Raji (cell line): ENCODE measurements around the gene C1GALT1.

Source experiments
- POLR2A ChIP-seq: IDR thresholded peaks from 2 replicates; pipeline ENCODE4 v1.6.1; 2011; ENCODE audit warnings: low read depth, low read length, control low read depth; ENCODE audit not compliant: insufficient read depth

C1GALT1 gene

GRCh38 chr7:7164591-7164990 is 17.8 kb upstream of the C1GALT1 start:
- TF ChIP-seq POLR2A = no peak

- no peak for TF ChIP-seq POLR2A
Observed at GRCh38 chr7:7165372-7165771, 17.0 kb upstream of the C1GALT1 start.

- no peak for TF ChIP-seq POLR2A
Observed at GRCh38 chr7:7166318-7166717, 16.0 kb upstream of the C1GALT1 start.

GRCh38 chr7:7169296-7169695 is 13.0 kb upstream of the C1GALT1 start:
- TF ChIP-seq POLR2A = no peak

- TF ChIP-seq POLR2A = no peak
Observed at GRCh38 chr7:7173956-7174632, 8.2 kb upstream of the C1GALT1 start.

GRCh38 chr7:7175075-7175695 is 7.2 kb upstream of the C1GALT1 start:
- TF ChIP-seq POLR2A = no peak

- no peak for TF ChIP-seq POLR2A
Observed at GRCh38 chr7:7176406-7177043, 5.8 kb upstream of the C1GALT1 start.

GRCh38 chr7:7177044-7177517 is 5.3 kb upstream of the C1GALT1 start:
- TF ChIP-seq POLR2A = no peak

GRCh38 chr7:7178081-7178480 is 4.3 kb upstream of the C1GALT1 start:
- no peak for TF ChIP-seq POLR2A

- no peak for TF ChIP-seq POLR2A
Observed at GRCh38 chr7:7178906-7179305, 3.4 kb upstream of the C1GALT1 start.

GRCh38 chr7:7180725-7181449 is 1.5 kb upstream of the C1GALT1 start:
- TF ChIP-seq POLR2A = no peak

- TF ChIP-seq POLR2A = no peak
Observed at GRCh38 chr7:7181519-7182155, 707 bp upstream of the C1GALT1 start.

GRCh38 chr7:7183061-7183837 is 905 bp downstream of the C1GALT1 start:
- TF ChIP-seq POLR2A = no peak; the same call in 1 of the 2 replicates

GRCh38 chr7:7183838-7184463 is 1.6 kb downstream of the C1GALT1 start:
- TF ChIP-seq POLR2A = no peak
